NCI-H2029 (cell line): ENCODE results near the gene WWC2.
"Not testable (repeated sequence)": the region's sequence is repeated elsewhere in the genome, so short reads cannot be mapped to it uniquely, and the experiment has no call there.

Source experiments
- DNase-seq: peaks from one replicate; lab custom pipeline; 2025; lab: John Stamatoyannopoulos, UW

The WWC2 gene

DNA sequence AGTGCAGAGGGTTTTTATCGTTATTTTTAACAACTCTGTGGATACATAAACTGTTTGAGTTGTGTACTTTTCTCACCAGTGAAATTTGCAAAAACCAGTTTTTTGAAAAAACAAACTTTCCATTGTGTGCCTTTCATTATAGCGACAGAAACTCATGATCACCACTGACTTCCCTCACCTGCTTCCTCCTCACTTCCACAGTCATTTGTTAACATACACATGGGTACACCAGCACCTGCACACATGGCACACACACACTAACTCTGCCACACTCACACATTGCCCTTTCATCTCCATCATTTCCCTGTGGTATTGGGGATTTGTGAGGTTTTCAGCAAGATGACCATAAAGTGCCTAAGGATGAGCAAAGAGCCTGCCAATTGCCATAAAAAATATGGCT is 200.4 kb downstream of the WWC2 start:
- DNase-seq: no peak

DNA sequence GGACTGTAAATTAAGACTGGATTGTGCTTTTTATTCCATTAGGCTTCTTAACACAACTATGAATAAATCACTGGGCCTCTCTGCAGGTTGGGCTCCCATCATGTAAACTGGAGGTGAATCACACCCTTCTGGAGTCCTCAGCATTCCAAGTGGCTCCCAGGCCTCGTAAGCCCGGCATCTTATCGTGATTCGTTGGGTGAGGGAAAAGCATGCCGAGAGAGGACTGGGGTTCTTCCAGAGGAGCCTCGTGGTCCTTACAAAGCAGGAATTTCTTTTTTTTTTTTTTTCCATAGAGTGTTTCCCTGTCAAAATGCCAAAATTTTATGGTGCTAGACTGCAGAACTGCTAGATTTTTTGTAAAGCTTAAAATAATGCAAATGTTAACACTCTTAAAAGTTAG is 201.0 kb downstream of the WWC2 start:
- no peak for DNase-seq

DNA sequence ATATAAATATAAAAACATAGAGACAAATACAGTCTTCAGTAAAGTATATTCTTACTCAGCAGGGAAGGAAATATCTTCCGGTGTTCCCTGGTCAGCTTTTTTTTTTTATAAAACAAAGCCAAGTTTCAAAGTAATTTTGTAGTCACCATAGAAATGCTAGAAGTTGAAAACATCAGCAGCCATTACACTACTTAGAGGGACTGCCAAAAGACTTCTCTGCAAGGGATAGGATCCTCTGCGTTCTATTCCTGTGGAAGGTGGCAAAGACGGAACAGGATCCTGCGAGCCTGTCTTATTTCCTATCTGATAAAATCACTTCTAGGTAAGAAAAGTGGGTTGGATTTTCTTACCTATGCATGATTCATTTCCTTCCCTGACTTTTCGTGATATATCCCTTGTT is 201.6 kb downstream of the WWC2 start:
- no peak for DNase-seq

GRCh38 chr4:183303301-183303700 is 204.2 kb downstream of the WWC2 start:
- no peak for DNase-seq

- DNase-seq: no peak
Measured at GRCh38 chr4:183304067-183304466, 205.0 kb downstream of the WWC2 start.

DNA sequence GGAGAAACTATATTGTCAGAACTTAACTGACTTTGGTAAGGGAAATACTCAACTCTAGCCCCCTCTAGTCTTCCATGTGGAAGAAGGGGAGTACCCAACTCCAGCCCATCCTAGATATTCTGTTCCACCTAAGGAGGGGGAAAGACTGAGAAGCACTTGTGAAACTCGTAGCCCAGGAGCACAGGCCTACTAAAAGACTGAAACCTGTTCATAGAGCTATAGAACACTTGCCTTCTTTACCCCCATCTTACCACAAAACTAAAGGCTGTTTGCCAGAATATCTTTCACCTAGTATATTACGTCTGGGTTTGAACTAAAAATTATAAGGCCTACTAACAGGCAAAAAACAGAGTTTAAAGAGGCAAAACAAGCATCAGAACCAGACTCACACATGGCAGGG is 205.5 kb downstream of the WWC2 start:
- no peak for DNase-seq

DNA sequence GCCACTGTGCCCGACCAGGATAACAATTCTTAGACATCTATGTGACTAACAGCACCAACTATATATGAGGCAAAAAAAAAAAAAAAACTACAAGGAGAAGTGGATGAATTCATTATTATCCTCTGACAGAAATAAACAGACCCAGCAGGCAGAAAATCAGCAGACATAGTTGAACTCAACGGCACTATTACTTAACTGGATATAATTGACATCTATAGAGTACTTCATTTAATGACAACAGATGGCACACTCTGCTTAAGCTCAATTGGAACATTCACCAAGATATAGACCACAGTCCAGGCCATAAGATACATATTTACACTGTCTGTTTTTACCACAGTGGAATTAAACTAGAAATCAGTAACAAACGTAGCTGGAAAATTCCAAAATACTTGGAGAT is 207.8 kb downstream of the WWC2 start:
- DNase-seq: no peak

DNA sequence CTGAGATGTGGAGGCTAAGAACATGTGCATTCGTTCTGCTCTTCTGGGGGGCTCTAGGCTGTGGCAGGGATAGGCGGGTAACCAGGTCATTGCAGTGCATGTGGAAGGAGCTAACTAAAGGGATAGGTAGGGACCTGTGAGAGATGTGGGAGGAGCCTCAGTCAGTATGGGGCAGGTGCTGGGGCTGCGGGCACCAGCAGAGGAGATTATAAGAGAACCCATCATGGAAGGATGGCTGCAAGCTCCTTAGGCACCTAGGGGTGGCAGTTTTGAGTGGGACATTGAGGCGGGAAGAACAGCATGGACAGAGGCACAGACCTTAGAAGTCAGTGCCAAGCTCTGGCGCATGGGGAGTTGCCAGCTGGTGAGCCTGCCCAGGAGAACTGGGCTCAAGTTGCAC is 213.8 kb downstream of the WWC2 start:
- DNase-seq: no peak

DNA sequence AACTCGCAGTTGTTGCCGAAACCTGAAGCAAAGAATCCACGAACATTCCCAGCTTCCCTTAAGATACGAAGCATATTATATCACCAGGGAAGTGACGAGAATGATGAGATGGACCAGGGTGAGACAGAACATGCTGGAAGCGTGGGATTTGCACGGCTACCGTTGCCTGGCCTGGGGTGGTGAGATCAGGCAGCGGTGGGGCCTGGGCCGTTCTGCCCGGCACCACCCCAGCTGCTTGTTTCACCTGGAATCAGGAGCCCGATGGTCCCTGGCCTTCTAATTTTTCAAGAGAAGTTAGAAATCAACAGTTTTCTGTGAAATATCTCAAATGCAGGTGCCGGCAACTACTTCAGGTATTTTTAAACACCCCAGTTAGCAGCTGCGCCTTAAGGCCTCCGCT is 215.3 kb downstream of the WWC2 start:
- DNase-seq: no peak

DNA sequence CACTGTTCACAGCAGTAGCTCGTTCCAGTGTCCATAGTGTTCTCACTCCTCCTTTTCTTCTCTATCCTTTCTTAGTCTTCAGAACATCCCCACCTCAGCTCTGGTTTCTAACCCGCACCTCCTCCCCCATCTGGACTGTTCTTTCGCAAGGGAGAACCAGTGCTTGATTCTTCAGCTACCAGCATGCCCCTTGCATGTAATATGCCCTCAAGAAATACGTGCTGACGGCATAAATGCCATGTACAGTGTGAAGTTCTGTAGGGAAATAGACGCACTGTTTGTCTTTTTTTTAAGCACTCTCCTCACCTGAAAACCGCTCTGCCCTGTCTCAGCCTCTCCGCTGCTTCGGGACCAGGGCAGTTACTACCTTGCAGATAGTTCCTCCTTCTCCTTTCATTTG is 215.7 kb downstream of the WWC2 start:
- DNase-seq: no peak

DNA sequence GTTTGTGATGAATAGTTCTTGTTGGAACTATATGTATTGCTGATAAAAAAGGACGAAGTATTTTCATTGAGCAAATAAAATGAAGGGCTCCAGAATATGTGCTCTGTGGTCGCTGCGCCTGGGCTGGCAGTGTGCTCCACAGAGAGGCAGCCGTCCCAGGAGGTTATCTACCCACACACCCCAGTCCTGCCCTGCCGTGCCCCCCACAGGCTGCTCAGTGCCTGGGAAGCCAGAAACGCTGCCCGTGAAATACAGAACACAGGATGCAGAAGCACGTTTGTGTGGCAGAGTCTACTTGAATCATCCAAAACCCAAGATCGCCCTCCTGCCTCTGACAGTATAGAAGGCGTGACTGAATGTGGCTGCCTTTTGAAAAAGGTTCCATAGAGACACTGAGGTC is 219.6 kb downstream of the WWC2 start:
- DNase-seq: no peak

GRCh38 chr4:183320211-183321059 is 221.4 kb downstream of the WWC2 start, which contains the start of gene CLDN22:
Gene CLDN22, minus strand, starts transcription at chr4:183320276. Its CDS starts 58 bp downstream, at chr4:183320218.
- no peak for DNase-seq

GRCh38 chr4:183321079-183321478 is 222.0 kb downstream of the WWC2 start:
- no peak for DNase-seq

DNA sequence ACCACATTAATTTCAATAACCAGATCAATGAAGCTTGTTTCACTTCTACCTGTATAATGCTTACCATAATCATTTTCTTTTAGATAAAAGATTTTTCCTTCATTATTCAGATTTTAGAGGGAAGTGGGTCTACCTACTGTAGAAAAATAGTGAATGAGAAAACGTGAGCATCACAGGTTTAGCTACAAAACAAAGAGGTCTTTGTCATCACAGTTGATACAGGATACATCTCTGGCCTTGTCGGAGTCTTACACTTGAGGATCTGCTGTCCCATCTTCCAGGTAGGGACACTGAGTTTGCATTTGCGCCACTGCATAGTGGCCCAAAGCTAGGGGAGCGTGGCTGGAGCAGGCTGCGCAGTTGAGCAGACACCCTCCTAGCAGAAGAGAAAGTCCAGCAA is 222.5 kb downstream of the WWC2 start:
- no peak for DNase-seq

- no peak for DNase-seq
Measured at GRCh38 chr4:183322326-183322725, 223.3 kb downstream of the WWC2 start, which contains the start of gene CLDN24. Gene CLDN24, minus strand, starts transcription at chr4:183322426. Its CDS starts 0 bp downstream, at chr4:183322426.

DNA sequence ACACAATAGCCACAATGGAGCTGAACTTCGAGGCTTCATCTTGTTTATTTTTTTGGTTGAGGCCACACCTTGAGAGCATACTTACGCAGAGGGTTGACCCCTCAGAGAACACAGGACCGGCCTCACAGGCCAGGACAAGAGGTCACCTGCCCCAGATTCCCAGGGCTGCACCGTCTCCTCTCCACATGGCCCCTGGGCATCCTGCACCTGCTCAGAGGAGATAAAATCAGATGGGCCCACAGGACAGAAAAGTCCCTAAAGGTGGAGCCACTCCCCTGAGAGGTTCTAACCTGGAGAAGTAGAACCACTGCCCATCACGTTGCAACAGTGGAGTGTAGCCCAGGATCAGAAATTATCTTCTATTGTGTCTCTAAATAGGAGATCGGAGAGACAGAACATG is 224.2 kb downstream of the WWC2 start:
- DNase-seq: no peak

GRCh38 chr4:183324056-183324455 is 225.0 kb downstream of the WWC2 start:
- DNase-seq: not testable (repeated sequence)

- no peak for DNase-seq
Measured at GRCh38 chr4:183324619-183325018, 225.6 kb downstream of the WWC2 start.

DNA sequence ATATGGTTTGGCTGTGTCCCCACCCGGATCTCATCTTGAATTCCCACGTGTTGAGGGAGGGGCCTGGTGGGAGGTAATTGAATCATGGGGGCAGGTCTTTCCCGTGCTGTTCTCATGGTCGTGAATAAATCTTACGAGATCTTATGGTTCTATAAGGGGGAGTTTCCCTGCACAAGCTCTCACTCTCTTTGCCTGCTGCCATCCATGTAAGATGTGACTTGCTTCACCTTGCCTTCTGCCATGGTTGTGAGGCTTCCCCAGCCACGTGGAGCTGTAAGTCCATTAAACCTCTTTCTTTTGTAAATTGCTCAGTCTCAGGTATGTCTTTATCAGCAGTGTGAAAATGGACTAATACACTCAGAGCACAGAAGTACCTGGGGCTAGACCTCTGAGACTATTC is 227.3 kb downstream of the WWC2 start:
- DNase-seq: not testable (repeated sequence)

- DNase-seq: no peak
Measured at GRCh38 chr4:183326853-183327252, 227.8 kb downstream of the WWC2 start.

DNA sequence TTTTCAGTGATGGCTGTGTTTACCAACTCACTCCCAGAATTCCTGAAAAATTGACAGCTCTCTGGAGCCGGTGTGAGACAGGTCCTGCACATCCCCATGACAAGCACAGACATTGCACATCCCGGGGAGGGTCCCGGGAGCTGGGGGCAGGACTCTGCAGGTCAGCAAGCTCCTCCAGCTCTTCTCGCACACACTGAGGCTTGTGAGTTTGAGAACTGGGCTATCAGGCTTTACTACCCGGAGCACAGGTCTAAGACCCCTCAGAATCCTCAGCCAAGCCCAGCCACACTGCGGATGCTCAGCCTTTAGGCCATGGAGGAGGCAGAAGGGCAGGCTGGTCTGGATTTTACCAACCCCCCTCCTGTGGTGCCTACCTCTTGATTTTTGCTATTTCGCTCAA is 228.8 kb downstream of the WWC2 start:
- no peak for DNase-seq

- no peak for DNase-seq
Measured at GRCh38 chr4:183328832-183329231, 229.8 kb downstream of the WWC2 start.

DNA sequence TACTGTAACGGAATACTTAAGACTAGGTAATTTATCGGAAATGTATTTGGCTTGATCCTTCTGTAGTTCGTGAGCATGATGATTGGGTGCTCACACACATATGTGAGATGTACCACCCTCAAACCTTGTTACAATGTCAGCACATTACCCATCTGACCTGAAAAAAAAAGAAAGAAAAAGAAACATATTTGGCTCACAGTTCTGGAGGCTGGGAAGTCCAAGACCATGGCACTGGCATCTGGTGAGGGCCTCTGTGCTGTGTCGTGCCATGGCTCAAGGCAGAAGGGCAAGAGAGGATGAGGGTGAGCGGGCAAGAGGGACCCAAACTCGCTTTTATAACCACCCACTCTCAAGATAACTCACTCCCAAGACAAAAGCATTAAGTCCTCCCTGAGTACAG is 230.2 kb downstream of the WWC2 start:
- DNase-seq: no peak
